Measurements from ENCODE around the gene EMP2.

Gene EMP2

DNA sequence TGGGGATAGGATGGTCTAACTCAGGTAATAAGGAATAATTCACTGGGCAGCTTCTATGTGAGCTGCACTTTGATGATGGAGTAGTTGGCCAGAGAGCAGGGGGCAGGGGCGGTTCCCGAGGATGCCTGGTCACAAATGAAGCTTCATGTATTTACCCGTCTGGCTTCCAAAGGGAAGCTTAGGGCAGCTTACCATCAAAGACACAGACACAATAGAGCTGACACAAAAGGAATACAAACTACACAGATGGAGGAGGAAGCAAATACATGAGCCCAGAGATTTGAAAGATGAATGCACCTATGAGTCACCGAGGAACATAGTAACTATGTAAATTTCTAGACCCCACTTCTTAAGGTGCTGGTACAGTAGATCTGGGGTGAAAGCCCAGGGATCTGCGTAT, 8.7 kb upstream of the EMP2 start:
- peaks cover 26% of the 10 kb centered on the region for H3K27me3 ChIP-seq (ENCODE audit: low read depth, low read length)
- H3K9ac ChIP-seq (ENCODE audit: low read length) = no peak overlapping the region
- TF ChIP-seq, protein P1, sequence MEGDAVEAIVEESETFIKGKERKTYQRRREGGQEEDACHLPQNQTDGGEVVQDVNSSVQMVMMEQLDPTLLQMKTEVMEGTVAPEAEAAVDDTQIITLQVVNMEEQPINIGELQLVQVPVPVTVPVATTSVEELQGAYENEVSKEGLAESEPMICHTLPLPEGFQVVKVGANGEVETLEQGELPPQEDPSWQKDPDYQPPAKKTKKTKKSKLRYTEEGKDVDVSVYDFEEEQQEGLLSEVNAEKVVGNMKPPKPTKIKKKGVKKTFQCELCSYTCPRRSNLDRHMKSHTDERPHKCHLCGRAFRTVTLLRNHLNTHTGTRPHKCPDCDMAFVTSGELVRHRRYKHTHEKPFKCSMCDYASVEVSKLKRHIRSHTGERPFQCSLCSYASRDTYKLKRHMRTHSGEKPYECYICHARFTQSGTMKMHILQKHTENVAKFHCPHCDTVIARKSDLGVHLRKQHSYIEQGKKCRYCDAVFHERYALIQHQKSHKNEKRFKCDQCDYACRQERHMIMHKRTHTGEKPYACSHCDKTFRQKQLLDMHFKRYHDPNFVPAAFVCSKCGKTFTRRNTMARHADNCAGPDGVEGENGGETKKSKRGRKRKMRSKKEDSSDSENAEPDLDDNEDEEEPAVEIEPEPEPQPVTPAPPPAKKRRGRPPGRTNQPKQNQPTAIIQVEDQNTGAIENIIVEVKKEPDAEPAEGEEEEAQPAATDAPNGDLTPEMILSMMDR (IDR thresholded peaks at IDR 0.05; ENCODE audit: low read depth, low read length) = no peak
- no peak for TF ChIP-seq EZH2phosphoT487 (IDR thresholded peaks at IDR 0.05; ENCODE audit: low read depth)
- H4K20me1 ChIP-seq (ENCODE audit: insufficient read depth, low read length) = no peaks in the 10 kb centered on the region
- no peak overlapping the region for H3K27ac ChIP-seq (ENCODE audit: low read length)
- H3K9me3 ChIP-seq (ENCODE audit: insufficient read depth, low read length) = no peaks in the 10 kb centered on the region
- H3K79me2 ChIP-seq (ENCODE audit: low read length) = no peaks in the 10 kb centered on the region
- H2AFZ ChIP-seq (ENCODE audit: low read depth, low read length) = no peak overlapping the region
- no peaks in the 10 kb centered on the region for H3K4me1 ChIP-seq (ENCODE audit: low read length)
- H3K4me2 ChIP-seq (ENCODE audit: low read length) = no peak overlapping the region
- no peak overlapping the region for H3K4me3 ChIP-seq (ENCODE audit: low read length)
- no peaks in the 10 kb centered on the region for H3K36me3 ChIP-seq (replicated peaks; ENCODE audit: low read depth, low read length)

DNA sequence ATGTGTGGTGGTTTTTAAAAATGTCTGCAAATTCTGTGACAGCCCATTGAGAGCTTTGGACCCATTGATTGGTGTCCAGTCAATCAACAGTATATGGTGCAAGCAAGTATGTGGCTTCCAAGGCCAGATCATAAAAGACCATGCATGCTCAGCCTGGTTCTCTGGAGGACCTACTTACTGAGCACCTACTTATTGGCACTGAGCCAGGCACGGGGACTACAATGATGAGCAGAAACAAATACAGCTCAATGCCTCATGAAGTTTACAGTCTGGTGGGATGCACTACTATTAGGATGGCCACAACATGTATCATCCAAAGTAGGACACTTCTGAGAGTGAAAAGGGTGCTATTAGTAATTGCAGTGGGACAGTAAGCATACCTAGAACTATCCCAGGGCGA, 7.2 kb upstream of the EMP2 start:
- Histone ChIP-seq H3K4me3 (ENCODE audit: low read length) (no peak overlapping the region), H4K20me1 (ENCODE audit: insufficient read depth, low read length) (no peaks in the 10 kb centered on the region), H2AFZ (ENCODE audit: low read depth, low read length) (no peak overlapping the region), H3K4me2 (ENCODE audit: low read length) (no peak overlapping the region), H3K27ac (ENCODE audit: low read length) (no peak overlapping the region), H3K36me3 (replicated peaks; ENCODE audit: low read depth, low read length) (no peaks in the 10 kb centered on the region), H3K79me2 (ENCODE audit: low read length) (no peaks in the 10 kb centered on the region), H3K9me3 (ENCODE audit: insufficient read depth, low read length) (no peaks in the 10 kb centered on the region), H3K9ac (ENCODE audit: low read length) (no peak overlapping the region), H3K4me1 (ENCODE audit: low read length) (no peaks in the 10 kb centered on the region), H3K27me3 (ENCODE audit: low read depth, low read length) (peaks cover 40% of the 10 kb centered on the region)
- TF ChIP-seq, protein P1 (IDR thresholded peaks at IDR 0.05; ENCODE audit: low read depth, low read length) = no peak
- TF ChIP-seq EZH2phosphoT487 (IDR thresholded peaks at IDR 0.05; ENCODE audit: low read depth) = no peak

DNA sequence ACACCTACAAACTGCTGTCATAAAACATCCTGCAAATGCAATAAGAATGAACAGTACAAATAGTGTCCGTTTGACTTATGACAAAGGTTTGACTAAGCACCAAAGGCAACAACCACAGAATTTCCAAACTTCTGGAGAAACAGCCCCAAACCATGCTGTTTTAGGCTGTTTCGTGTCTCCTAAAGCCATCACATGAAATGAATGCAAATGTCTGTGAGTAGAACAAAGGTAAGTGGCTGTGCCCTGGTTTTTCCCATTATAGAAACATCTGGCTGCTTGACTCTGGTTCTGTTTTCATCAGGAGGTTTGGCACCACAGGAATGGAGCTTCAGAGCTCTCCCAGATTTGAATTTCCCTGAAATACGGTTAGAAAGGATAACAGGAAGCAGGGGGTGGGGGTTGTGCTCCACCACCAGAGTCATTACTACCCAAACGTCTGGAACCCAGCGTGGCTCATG, 4.6 kb upstream of the EMP2 start:
- Histone ChIP-seq H2AFZ (ENCODE audit: low read depth, low read length) (no peak overlapping the region), H3K9ac (ENCODE audit: low read length) (no peak overlapping the region), H4K20me1 (ENCODE audit: insufficient read depth, low read length) (no peaks in the 10 kb centered on the region), H3K27ac (ENCODE audit: low read length) (no peak overlapping the region), H3K4me3 (ENCODE audit: low read length) (no peak overlapping the region), H3K79me2 (ENCODE audit: low read length) (no peaks in the 10 kb centered on the region), H3K4me1 (ENCODE audit: low read length) (no peaks in the 10 kb centered on the region), H3K4me2 (ENCODE audit: low read length) (no peak overlapping the region), H3K27me3 (ENCODE audit: low read depth, low read length) (peaks cover 46% of the 10 kb centered on the region), H3K9me3 (ENCODE audit: insufficient read depth, low read length) (no peaks in the 10 kb centered on the region), H3K36me3 (replicated peaks; ENCODE audit: low read depth, low read length) (no peaks in the 10 kb centered on the region)
- TF ChIP-seq EZH2phosphoT487 (IDR thresholded peaks at IDR 0.05; ENCODE audit: low read depth) = no peak
- TF ChIP-seq, protein P1 (IDR thresholded peaks at IDR 0.05; ENCODE audit: low read depth, low read length) = no peak

DNA sequence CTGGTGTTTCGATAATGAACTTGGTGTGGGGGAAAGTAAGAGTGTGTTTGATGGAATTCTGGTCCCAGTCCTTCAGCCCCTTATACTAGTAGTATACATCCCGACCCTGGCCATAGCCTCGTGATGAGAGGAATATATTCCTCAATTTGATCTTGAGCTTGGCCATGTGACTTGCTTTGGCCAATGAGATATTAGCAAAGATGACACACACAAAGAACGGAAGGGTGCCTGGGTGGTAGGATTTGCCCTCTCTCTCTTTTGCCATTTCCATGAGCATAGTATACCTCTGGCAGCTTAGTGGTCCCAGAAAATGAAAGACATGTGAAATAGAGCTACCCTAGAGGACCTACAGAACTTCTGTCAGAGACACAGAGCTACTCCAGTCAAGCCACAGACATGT, 2.9 kb upstream of the EMP2 start:
- Histone ChIP-seq H4K20me1 (ENCODE audit: insufficient read depth, low read length) (no peaks in the 10 kb centered on the region), H3K27me3 (ENCODE audit: low read depth, low read length) (peaks cover 33% of the 10 kb centered on the region), H3K27ac (ENCODE audit: low read length) (no peak overlapping the region)

More for the DNA sequence above, 2.9 kb upstream of the EMP2 start:
- H3K4me3 ChIP-seq (ENCODE audit: low read length) = no peak overlapping the region
- no peak overlapping the region for H3K4me2 ChIP-seq (ENCODE audit: low read length)
- no peak overlapping the region for H2AFZ ChIP-seq (ENCODE audit: low read depth, low read length)
- H3K9me3 ChIP-seq (ENCODE audit: insufficient read depth, low read length) = no peaks in the 10 kb centered on the region
- no peaks in the 10 kb centered on the region for H3K36me3 ChIP-seq (replicated peaks; ENCODE audit: low read depth, low read length)
- no peak overlapping the region for H3K9ac ChIP-seq (ENCODE audit: low read length)
- no peaks in the 10 kb centered on the region for H3K79me2 ChIP-seq (ENCODE audit: low read length)
- TF ChIP-seq, protein P1 (IDR thresholded peaks at IDR 0.05; ENCODE audit: low read depth, low read length) = no peak
- no peak for TF ChIP-seq EZH2phosphoT487 (IDR thresholded peaks at IDR 0.05; ENCODE audit: low read depth)
- no peaks in the 10 kb centered on the region for H3K4me1 ChIP-seq (ENCODE audit: low read length)

All from OCI-LY3 (cell line).